ENCODE data around the gene KCNK15.
"Not testable (repeated sequence)": the region's sequence is repeated elsewhere in the genome, so short reads cannot be mapped to it uniquely, and the experiment has no call there.

Gene KCNK15

DNA sequence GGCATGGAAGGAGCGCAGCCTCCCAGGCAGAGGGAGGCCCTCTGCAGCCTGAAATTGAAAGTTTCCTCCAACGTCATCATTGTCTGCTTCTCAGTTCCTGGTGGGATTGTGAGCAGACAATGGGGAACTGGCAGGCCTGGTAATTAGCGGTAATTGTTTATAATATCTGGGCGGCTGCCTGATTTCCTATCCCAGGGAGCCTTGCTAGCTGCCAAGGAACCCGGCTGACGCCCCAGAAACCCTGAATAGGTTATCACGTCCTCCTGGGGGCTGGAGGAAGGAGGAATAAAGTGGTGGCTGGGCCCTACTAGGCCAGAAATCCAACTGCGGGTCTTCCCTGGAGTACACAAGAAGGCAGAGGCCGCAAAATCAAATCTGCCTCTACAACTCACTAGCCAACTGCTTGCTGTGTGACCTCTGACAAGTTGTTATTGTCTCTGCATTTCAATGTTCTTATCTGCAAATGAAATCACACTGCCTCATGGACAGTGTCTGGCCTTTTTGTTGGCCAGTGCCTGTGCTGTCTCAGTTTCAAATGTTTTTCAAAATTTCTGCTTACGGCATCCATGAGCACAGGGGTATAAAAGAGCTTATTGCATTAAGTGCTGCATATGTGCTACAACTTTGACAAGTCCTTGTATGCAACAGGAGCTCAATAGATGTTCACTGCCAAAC is 16.9 kb downstream of the KCNK15 start:
- no peaks in the 10 kb centered on the region for H3K9me3 ChIP-seq
- no peaks in the 10 kb centered on the region for H3K36me3 ChIP-seq (replicated peaks)
- H3K27me3 ChIP-seq (ENCODE audit: low read depth), result no peaks in the 10 kb centered on the region
- DNase-seq (ENCODE audit: low spot score in 2 of 2), result no peak
- H3K4me3 ChIP-seq, result no peak overlapping the region
- in situ Hi-C loops (cut with MboI; ENCODE audit: low sequenced_read_pairs), result no loop called here
- peaks cover 10% of the 10 kb centered on the region for H3K4me1 ChIP-seq

DNA sequence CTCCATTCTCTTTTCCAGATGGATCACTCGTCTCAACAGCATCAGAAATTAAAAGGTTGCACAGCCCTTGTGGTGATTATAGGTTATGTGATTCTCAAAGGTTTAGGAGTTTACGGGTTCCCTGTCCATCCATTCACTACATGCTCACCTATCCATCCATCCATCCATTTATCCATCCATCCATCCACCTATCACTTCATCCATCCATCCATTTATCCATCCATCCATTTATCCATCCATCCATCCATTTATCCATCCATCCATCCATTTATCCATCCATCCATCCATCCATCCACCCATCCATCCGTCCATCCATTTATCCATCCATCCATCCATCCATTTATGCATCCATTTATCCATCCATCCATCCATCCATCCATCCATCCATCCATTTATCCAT is 18.1 kb downstream of the KCNK15 start:
- DNase-seq (ENCODE audit: low spot score in 2 of 2); H3K4me3 ChIP-seq; H3K27me3 ChIP-seq (ENCODE audit: low read depth); in situ Hi-C loops (cut with MboI; ENCODE audit: low sequenced_read_pairs); H3K9me3 ChIP-seq; H3K36me3 ChIP-seq (replicated peaks); H3K4me1 ChIP-seq: not testable (repeated sequence)

DNA sequence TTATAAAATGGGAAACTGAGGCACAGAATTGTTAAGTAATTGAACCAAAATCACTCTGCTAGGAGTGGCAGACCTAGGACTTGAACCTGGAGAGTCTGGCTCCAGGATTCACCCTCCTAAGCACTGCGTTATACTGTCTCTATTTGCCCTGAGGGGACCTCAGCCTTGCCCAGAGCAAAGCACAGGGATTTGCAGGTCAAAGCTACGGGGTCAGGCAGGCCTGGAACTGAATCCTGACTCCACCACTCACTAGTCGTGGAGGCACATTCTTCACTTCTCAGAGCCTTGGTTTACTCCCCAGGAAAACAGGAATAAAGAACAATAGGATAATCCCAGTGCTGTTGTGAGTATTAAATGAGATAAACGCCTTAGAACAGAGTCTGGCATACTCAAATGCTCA is 19.4 kb downstream of the KCNK15 start:
- Histone ChIP-seq H3K27me3 (ENCODE audit: low read depth) (no peaks in the 10 kb centered on the region), H3K9me3 (no peaks in the 10 kb centered on the region), H3K36me3 (replicated peaks) (no peaks in the 10 kb centered on the region), H3K4me1 (peaks cover 10% of the 10 kb centered on the region), H3K4me3 (no peak overlapping the region)
- peak; percentile 63 to 70 for DNase-seq (ENCODE audit: low spot score in 2 of 2)
- in situ Hi-C loops (cut with MboI; ENCODE audit: low sequenced_read_pairs), result no loop called here

DNA sequence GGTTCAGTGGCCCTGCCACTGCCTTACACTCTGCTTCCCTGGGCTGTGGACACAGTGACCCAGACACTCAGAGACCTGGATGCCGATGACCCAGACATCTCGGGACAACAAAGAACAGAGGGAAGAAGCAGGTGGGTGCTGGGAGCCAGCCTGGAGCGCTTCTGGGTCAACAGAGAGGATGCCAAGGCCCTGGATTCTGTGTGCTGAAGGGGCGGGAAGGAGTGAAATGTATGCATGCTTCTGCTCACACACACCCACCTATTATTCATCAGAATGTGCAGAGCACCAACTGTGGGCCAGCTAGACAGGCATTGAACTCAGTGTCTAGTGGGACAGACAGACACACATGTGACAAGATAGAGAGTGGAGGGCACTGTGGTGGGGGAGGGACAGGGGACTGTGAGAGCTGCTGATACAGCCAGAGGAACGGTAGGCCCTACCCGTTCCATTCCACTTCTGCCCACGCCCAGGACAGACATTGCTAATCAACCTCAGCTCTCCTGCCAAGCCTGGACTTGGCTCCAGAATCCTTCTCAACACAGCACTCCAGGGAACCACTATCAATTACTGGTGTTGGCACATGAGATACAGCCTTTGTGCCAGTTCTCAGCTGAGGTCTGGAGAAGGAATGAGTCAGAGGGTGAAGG is 20.2 kb downstream of the KCNK15 start:
- no peaks in the 10 kb centered on the region for H3K36me3 ChIP-seq (replicated peaks)
- H3K9me3 ChIP-seq, result no peaks in the 10 kb centered on the region
- H3K27me3 ChIP-seq (ENCODE audit: low read depth), result no peaks in the 10 kb centered on the region
- peaks cover 10% of the 10 kb centered on the region for H3K4me1 ChIP-seq
- DNase-seq (ENCODE audit: low spot score in 2 of 2), result no peak
- in situ Hi-C loops (cut with MboI; ENCODE audit: low sequenced_read_pairs), result no loop called here
- H3K4me3 ChIP-seq, result no peak overlapping the region

DNA sequence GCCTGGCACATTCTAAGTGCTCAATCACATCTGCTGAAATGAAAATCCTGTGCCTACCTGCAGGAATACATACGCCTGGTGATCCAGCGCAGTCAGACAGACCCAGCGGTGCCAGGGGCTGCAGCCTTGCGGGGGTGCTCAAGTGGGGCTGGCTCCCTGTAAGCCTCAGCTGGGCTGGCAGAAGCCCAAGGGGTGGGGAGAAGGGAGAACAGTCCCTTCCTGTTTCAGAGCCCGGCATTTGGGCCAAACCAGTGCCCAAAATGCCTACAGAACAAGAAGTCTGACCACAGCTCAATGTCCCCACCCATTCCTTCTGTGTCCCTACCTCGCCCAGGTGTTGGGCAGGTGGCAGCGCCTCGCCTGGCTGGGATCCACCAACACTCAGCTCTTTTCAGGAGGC is 22.6 kb downstream of the KCNK15 start:
- in situ Hi-C loops (cut with MboI; ENCODE audit: low sequenced_read_pairs), result no loop called here
- H3K4me3 ChIP-seq, result no peak overlapping the region
- no peaks in the 10 kb centered on the region for H3K27me3 ChIP-seq (ENCODE audit: low read depth)
- no peaks in the 10 kb centered on the region for H3K9me3 ChIP-seq
- peaks cover 10% of the 10 kb centered on the region for H3K4me1 ChIP-seq
- DNase-seq (ENCODE audit: low spot score in 2 of 2), result no peak
- no peaks in the 10 kb centered on the region for H3K36me3 ChIP-seq (replicated peaks)

DNA sequence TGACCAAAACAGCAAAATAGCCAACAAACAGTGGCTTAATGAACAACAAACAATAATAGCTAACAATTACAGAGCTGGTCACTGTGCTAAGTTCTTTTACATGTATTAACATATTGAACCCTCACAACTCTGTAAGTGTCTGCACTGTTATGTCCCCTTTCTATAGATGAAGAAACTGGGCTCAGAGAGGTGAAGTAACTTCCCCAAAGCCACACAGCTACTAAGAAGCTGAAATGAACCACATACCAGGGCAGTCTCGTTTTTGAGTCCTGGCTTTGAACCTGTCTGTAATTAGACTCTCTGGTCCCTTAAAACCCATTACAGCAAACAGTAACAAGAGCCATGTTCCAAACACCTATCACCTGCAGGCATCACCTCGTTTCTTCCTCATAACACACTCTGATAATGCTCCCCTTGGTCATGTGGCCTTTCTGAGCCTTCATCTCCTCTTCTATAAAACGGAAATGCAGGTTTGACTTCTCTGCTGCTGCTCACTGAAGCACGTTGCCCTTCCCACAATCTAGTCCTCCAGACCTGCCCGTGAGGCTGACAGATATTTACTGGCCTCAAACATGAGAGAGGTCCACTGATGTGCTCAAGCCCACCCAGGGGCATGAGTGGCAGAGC is 23.3 kb downstream of the KCNK15 start:
- DNase-seq (ENCODE audit: low spot score in 2 of 2), result no peak
- peaks cover 10% of the 10 kb centered on the region for H3K4me1 ChIP-seq
- in situ Hi-C loops (cut with MboI; ENCODE audit: low sequenced_read_pairs), result no loop called here
- H3K27me3 ChIP-seq (ENCODE audit: low read depth), result no peaks in the 10 kb centered on the region
- H3K36me3 ChIP-seq (replicated peaks), result no peaks in the 10 kb centered on the region
- no peaks in the 10 kb centered on the region for H3K9me3 ChIP-seq
- no peak overlapping the region for H3K4me3 ChIP-seq

DNA sequence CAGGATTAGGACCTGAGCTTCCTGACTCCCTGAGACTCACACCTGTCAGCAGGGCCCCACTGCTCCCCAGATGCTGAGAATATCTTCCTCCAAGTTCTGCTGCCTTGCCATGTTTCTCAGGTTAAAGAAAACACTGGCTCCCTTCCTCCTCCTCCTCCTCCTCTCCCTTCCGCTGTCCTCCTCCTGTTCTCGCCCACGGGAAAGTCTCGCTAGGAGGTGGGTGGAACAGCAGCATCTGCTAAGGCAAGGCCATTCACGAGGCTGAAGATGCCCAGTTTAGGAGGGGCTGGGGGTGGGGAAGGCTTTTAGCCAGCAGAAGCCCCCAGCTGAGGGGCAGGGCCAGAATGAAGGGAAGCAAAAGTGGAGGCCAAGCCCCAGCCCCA is 23.8 kb downstream of the KCNK15 start:
- in situ Hi-C loops (cut with MboI; ENCODE audit: low sequenced_read_pairs), result no loop called here

DNA sequence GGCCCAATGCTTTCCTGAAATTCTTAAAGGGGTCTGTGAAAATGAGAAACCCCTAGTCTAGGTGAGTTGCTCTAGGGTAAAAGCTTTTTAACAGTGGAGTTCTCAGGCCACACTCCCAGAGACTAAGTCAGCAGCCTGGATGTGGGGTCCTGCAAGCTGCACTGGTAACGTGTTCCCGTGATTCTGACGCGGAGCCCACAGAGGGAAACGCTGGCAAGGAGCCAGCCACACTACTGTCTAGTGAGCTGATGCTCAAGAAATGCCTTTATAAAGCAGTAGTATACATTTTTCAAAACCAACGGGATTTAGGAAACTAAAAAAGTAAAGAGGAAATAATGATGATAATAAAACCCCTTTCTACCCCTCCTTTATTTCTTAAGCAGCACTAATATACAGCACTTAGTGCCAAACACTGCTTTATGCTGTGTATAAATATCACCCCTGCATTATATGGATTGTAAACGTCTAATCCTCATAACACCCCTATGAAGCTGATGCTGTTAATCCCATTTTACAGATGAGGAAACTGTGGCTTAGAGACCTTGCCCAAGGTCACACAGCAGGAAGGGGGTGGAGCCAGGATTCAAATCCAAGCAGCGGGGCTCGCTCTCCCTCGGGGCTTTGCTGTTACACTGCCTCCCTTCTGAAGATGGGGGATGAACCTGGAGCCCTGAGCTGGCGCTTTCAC is 25.0 kb downstream of the KCNK15 start:
- H3K4me1 ChIP-seq, result peaks cover under 1% of the 10 kb centered on the region; the same call in 1 of the 2 replicates
- H3K27me3 ChIP-seq (ENCODE audit: low read depth), result no peaks in the 10 kb centered on the region
- in situ Hi-C loops (cut with MboI; ENCODE audit: low sequenced_read_pairs), result no loop called here
- H3K36me3 ChIP-seq (replicated peaks), result no peaks in the 10 kb centered on the region
- DNase-seq (ENCODE audit: low spot score in 2 of 2), result no peak
- no peak overlapping the region for H3K4me3 ChIP-seq
- H3K9me3 ChIP-seq, result no peaks in the 10 kb centered on the region

More for the DNA sequence above, 23.8 kb downstream of the KCNK15 start:
- Histone ChIP-seq H3K4me1 (peaks cover 10% of the 10 kb centered on the region), H3K36me3 (replicated peaks) (no peaks in the 10 kb centered on the region), H3K4me3 (no peak overlapping the region), H3K27me3 (ENCODE audit: low read depth) (no peaks in the 10 kb centered on the region), H3K9me3 (no peaks in the 10 kb centered on the region)
- DNase-seq (ENCODE audit: low spot score in 2 of 2), result no peak

DNA sequence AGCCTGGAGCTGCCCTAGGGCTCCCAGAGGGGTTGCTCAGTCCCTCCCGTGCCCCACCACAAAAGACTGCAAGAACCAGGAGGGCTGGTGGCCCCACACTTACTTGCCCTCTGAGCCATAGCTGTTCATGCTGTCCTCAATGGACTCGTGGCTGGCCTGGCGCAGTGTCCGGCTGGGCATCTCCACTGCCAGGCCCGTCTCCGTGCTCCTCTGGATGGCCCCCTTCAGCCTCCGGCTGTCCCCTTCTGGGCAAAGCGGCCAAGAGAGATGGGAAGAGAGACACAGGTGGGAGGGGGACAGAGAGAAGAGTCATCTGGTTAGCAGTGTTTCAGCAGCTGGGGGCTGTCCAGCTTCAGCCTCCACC is 25.5 kb downstream of the KCNK15 start:
- Histone ChIP-seq H3K9me3 (no peaks in the 10 kb centered on the region), H3K36me3 (replicated peaks) (no peaks in the 10 kb centered on the region), H3K4me1 (no peaks in the 10 kb centered on the region), H3K4me3 (no peak overlapping the region), H3K27me3 (ENCODE audit: low read depth) (no peaks in the 10 kb centered on the region)
- in situ Hi-C loops (cut with MboI; ENCODE audit: low sequenced_read_pairs), result no loop called here
- DNase-seq (ENCODE audit: low spot score in 2 of 2), result no peak

DNA sequence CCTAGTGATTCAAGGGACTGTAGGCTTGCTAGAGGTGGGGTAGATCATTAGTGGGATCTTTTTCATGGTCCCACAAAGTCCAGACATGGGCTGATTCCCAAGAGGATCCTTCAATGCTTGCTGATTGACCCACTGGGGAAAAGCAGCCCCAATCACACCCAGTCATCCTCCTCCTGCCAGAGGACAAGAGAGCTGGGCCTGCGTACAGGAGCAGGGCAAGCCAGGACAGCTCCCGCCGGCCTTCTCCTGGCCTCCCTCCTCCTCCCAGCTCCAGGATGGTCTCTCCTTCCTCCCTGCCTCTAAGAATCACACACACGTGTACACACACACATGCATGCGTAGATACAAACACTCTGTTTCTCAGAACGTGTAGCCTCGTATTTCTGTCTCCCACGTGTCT is 27.0 kb downstream of the KCNK15 start:
- DNase-seq (ENCODE audit: low spot score in 2 of 2), result no peak
- Histone ChIP-seq H3K36me3 (replicated peaks) (no peaks in the 10 kb centered on the region), H3K27me3 (ENCODE audit: low read depth) (no peaks in the 10 kb centered on the region), H3K4me3 (no peak overlapping the region), H3K4me1 (no peaks in the 10 kb centered on the region), H3K9me3 (no peaks in the 10 kb centered on the region)
- in situ Hi-C loops (cut with MboI; ENCODE audit: low sequenced_read_pairs), result no loop called here

DNA sequence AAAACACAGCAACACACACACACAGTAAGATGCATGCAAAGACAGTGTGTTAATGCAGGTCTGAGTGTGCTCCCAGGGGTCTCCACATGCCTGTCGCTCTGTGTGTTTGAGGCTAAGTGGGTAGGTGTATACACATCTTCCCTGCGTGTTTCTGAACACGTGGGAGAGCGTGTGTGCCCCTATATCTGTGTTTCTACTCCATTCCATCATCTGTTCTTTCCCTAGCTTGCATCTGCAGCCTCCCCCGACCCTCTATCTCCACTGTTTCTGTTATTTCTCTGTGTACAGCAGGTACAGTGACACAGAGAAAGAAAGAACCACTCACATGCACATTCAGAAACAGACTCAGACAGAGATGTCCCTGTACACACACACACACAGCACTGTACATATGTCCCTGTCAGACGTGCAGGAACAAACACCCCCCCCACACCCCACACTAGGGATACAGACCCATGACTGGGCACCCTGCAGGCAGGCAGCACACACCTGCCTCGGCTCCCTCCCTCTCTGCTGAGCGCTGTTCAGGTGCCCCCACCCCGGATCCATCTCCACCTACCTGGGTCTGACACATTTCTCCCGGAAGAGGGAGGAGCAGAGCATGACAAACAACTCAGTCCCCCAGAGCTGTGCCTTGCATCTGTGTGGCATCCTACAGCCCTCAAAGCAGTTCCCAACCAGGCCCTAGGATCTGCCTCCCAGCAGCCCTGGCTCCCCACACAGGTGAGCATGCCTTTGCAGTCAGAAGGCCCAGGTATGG is 27.6 kb downstream of the KCNK15 start:
- DNase-seq (ENCODE audit: low spot score in 2 of 2), result no peak
- H3K4me1 ChIP-seq, result no peaks in the 10 kb centered on the region

DNA sequence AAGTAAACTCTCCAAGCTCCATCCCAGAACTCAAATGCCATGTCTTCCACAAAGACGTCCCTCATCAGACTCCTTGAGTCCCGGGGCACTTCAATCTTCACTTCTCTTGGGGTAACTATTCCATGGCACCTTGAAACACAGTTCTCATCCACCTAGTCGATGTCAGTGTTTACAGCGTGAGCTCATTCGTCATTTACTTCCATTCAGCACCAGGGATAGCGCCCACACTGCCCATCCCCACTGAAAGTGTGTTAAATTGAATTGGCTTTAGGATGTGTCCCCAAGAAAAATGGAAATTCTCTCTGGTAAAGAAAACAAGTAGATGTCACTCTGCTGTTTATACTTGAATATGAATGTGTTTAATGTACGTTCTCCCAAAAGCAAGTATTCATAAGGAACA is 31.3 kb downstream of the KCNK15 start:
- no peaks in the 10 kb centered on the region for H3K4me1 ChIP-seq
- no peaks in the 10 kb centered on the region for H3K27me3 ChIP-seq (ENCODE audit: low read depth)
- H3K4me3 ChIP-seq, result no peak overlapping the region
- in situ Hi-C loops (cut with MboI; ENCODE audit: low sequenced_read_pairs), result no loop called here
- peak in 1 of 2 experiments; percentile 65 for DNase-seq (ENCODE audit: low spot score in 2 of 2)
- no peaks in the 10 kb centered on the region for H3K36me3 ChIP-seq (replicated peaks)
- H3K9me3 ChIP-seq, result no peaks in the 10 kb centered on the region

More for the DNA sequence above, 27.6 kb downstream of the KCNK15 start:
- Histone ChIP-seq H3K4me3 (no peak overlapping the region), H3K27me3 (ENCODE audit: low read depth) (no peaks in the 10 kb centered on the region), H3K9me3 (no peaks in the 10 kb centered on the region), H3K36me3 (replicated peaks) (no peaks in the 10 kb centered on the region)
- in situ Hi-C loops (cut with MboI; ENCODE audit: low sequenced_read_pairs), result no loop called here

DNA sequence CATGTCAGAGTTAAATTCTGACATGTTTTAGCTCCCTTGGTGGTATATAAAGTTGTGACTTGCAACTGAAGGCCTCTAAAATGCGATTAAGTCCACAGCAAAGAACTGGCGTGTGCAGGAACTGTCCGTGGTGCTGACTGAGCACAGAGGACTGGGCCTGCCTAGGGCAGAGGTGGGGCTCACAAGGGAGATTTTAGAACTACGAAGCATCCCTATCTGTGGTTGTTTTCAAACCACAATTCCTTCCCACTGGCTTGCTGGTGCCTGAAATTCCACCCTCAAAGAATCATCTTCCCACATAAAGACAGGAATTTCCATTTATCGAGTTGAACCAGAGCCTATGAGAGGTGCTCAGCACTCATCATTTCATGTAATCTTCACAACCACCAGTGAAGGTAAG is 34.6 kb downstream of the KCNK15 start:
- peak; percentile 45 to 79 for DNase-seq (ENCODE audit: low spot score in 2 of 2)
- Histone ChIP-seq H3K27me3 (ENCODE audit: low read depth) (no peaks in the 10 kb centered on the region), H3K4me3 (no peak overlapping the region), H3K36me3 (replicated peaks) (no peaks in the 10 kb centered on the region), H3K4me1 (no peaks in the 10 kb centered on the region), H3K9me3 (no peaks in the 10 kb centered on the region)
- in situ Hi-C loops (cut with MboI; ENCODE audit: low sequenced_read_pairs), result no loop called here

Data from HAP-1 (cell line).